ENCODE data around the gene GOLGA6D.
"Not testable (repeated sequence)": the region's sequence is repeated elsewhere in the genome, so short reads cannot be mapped to it uniquely, and the experiment has no call there.

Gene GOLGA6D

GRCh38 chr15:75282572-75282971, at the start of gene GOLGA6D:
TSS of gene GOLGA6D (plus strand) at chr15:75282835. CDS start at chr15:75282876, 41 bp downstream.
- DNase-seq (ENCODE audit: low read depth in 2 of 2): not testable (repeated sequence)

- DNase-seq (ENCODE audit: low read depth in 2 of 2): no peak
These were observed 49.0 kb upstream of the GOLGA6D start for GRCh38 chr15:75233504-75234190.

GRCh38 chr15:75234191-75234810, 48.3 kb upstream of the GOLGA6D start:
- no peak for DNase-seq (ENCODE audit: low read depth in 2 of 2)

- no peak for DNase-seq (ENCODE audit: low read depth in 2 of 2)
These were observed 47.5 kb upstream of the GOLGA6D start for GRCh38 chr15:75235051-75235673.

GRCh38 chr15:75235760-75236729, 46.6 kb upstream of the GOLGA6D start:
- no peak for DNase-seq (ENCODE audit: low read depth in 2 of 2)

- no peak for DNase-seq (ENCODE audit: low read depth in 2 of 2)
These were observed 45.2 kb upstream of the GOLGA6D start for GRCh38 chr15:75237316-75237982.

GRCh38 chr15:75238150-75238549, 44.5 kb upstream of the GOLGA6D start:
- DNase-seq (ENCODE audit: low read depth in 2 of 2): no peak

- DNase-seq (ENCODE audit: low read depth in 2 of 2): not testable (repeated sequence)
These were observed 36.9 kb upstream of the GOLGA6D start for GRCh38 chr15:75245741-75246140.

- not testable (repeated sequence) for DNase-seq (ENCODE audit: low read depth in 2 of 2)
These were observed 33.6 kb upstream of the GOLGA6D start for GRCh38 chr15:75248991-75249390.

- DNase-seq (ENCODE audit: low read depth in 2 of 2): no peak
These were observed 32.9 kb upstream of the GOLGA6D start for GRCh38 chr15:75249726-75250125.

GRCh38 chr15:75251343-75251742, 31.3 kb upstream of the GOLGA6D start:
- not testable (repeated sequence) for DNase-seq (ENCODE audit: low read depth in 2 of 2)

GRCh38 chr15:75252285-75252684, 30.4 kb upstream of the GOLGA6D start:
- DNase-seq (ENCODE audit: low read depth in 2 of 2): not testable (repeated sequence)

GRCh38 chr15:75258034-75258433, 24.6 kb upstream of the GOLGA6D start, which contains the start of gene GOLGA6C:
TSS of gene GOLGA6C (plus strand) at chr15:75258334. CDS start at chr15:75258599, 265 bp downstream.
- not testable (repeated sequence) for DNase-seq (ENCODE audit: low read depth in 2 of 2)

- not testable (repeated sequence) for DNase-seq (ENCODE audit: low read depth in 2 of 2)
These were observed 23.9 kb upstream of the GOLGA6D start for GRCh38 chr15:75258620-75259343.

GRCh38 chr15:75259873-75260272, 22.8 kb upstream of the GOLGA6D start:
- DNase-seq (ENCODE audit: low read depth in 2 of 2): not testable (repeated sequence)

- not testable (repeated sequence) for DNase-seq (ENCODE audit: low read depth in 2 of 2)
These were observed 8.8 kb upstream of the GOLGA6D start for GRCh38 chr15:75273751-75274359.

GRCh38 chr15:75274509-75275107, 8.0 kb upstream of the GOLGA6D start:
- DNase-seq (ENCODE audit: low read depth in 2 of 2): peak; percentile 51 to 72

GRCh38 chr15:75275617-75276016, 7.0 kb upstream of the GOLGA6D start:
- DNase-seq (ENCODE audit: low read depth in 2 of 2): not testable (repeated sequence)

GRCh38 chr15:75278497-75278896, 4.1 kb upstream of the GOLGA6D start:
- DNase-seq (ENCODE audit: low read depth in 2 of 2): not testable (repeated sequence)
